Measurements from ENCODE around the gene PPM1M.
A peak's percentile ranks its signal among the peaks of the same experiment; 100 is the strongest.

Gene PPM1M

GRCh38 chr3:52299247-52299878 is 53.8 kb downstream of the PPM1M start:
- peak in 2 of 3 experiments; percentile 26 to 51 for DNase-seq
